Measurements from ENCODE around the gene ZCCHC7.

The ZCCHC7 gene

DNA sequence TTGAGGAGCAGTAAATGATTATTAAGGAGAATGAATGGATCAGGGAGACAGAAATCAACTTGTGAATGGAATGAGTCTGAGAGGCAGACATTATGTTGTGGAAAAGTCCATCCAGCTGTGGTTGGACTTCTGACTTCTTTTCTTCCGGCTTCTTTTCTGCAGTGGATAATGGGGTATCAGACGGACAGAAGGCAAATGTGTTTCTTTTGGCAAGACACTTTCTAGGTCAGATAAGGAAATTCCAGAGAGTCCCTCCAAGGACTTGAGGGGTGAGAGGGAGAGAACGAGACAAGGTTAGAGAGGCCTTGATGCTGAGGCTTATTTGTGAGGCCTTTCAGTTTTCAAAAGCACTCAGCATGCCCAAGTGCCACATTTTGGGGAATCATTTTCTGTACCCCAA lies 285.0 kb downstream of the ZCCHC7 start:
- DNase-seq (ENCODE audit: low spot score), result no peak

DNA sequence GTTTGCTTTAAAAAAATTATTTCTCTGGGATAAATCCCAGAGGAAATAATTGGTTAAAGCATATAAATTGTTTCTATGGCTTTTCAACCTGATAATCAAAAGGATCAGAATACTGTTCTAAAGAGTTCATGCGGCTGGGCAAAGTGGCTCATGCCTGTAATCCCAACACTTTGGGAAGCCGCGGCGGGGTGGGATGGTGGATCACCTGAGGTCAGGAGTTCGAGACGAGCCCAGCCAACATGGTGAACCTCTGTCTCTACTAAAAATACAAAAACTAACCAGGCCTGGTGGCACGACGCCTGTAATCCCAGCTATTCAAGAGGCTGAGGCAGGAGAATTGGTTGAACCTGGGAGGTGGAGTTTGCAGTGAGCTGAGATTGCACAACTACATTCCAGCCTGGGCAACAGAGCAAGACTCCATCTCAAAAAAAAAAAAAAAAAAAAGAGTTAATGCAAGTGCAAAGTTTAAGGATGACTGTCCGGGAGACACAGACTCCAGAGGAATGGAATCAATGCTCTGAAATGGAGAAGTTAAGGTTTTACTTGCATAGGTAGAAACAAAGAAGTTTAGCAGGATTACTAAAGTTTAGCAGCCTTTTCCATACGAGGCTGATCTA lies 285.5 kb downstream of the ZCCHC7 start:
- no peak for DNase-seq (ENCODE audit: low spot score)

DNA sequence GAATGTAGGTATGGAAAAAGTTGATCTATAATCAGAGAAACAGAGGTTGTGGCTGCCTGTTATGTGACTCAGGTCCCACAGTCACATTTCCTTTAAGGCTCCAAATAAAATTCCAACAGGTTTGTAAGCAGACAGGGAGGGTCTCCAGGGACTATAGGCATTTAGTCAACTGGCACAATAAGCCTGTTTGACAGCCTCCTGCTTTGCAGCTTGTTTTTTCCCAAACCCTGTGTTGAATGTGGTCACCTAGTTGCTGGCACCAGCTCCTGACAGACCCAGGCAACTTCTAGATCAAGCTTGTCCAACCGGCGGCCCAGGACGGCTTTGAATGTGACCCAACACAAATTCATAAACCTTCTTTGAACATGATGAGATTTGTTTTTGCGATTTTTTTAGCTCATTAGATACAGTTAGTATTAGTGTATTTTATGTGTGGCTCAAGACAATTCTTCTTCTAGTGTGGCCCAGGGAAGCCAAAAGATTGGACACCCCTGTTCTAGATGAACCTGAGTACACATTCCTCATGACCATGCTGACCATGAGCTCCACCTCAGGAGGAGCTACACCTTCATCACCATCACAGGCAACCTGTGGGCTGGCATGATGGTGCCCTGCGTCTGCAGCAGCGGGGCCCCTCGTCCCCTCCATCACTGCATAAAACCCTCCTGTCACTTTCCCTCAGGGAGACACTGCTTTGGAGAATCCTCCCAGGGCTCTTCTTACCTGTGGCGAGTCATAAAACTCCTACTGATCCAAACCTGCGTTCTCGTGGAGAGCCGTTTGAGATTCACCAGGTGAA lies 286.4 kb downstream of the ZCCHC7 start:
- no peak for DNase-seq (ENCODE audit: low spot score)

DNA sequence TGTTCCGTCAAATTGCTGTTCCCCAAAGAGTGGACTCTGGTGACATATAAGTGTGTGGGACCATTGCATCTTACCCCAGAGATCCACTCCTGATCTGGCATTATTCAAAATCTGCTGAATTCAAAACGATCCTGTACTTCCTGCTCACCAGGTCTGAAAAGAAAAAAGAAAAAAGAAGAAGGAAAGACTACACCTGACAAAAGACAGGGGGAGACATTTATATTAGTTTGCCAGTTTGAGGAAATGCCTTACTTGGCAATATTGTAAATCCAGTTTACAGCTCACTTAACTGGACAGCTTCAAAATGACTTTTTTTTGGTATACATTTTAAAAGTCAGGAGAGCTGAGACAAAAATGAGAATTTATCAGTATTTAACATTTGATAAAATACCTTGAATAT lies 287.1 kb downstream of the ZCCHC7 start:
- DNase-seq (ENCODE audit: low spot score), result no peak
